UCSD-AML1 (cell line): ENCODE results near the gene NCMAP.

Source experiments
- DNase-seq: peaks from one replicate; lab custom pipeline; 2025; ENCODE audit not compliant: unreplicated experiment; lab: John Stamatoyannopoulos, UW

Gene NCMAP

GRCh38 chr1:24621121-24621520 lies 65.2 kb downstream of the NCMAP start:
- DNase-seq, result no peak

- no peak for DNase-seq
These were observed 66.3 kb downstream of the NCMAP start for GRCh38 chr1:24622218-24622617.

- no peak for DNase-seq
These were observed 76.9 kb downstream of the NCMAP start for GRCh38 chr1:24632832-24633175.

GRCh38 chr1:24635195-24635843 lies 79.4 kb downstream of the NCMAP start:
- DNase-seq, result no peak

GRCh38 chr1:24636661-24637357 lies 80.9 kb downstream of the NCMAP start:
- no peak for DNase-seq

- no peak for DNase-seq
These were observed 83.2 kb downstream of the NCMAP start for GRCh38 chr1:24639094-24639493.

GRCh38 chr1:24639881-24640280 lies 84.0 kb downstream of the NCMAP start:
- DNase-seq, result no peak

- DNase-seq, result no peak
These were observed 84.4 kb downstream of the NCMAP start for GRCh38 chr1:24640288-24640687.

GRCh38 chr1:24641646-24642151 lies 85.8 kb downstream of the NCMAP start:
- DNase-seq, result peak; percentile 57

GRCh38 chr1:24642481-24643362 lies 86.8 kb downstream of the NCMAP start, which contains the start of gene SRRM1:
SRRM1 (plus strand) TSS chr1:24643302; CDS start chr1:24643327, 25 bp downstream.
- DNase-seq, result peak; percentile 100

- no peak for DNase-seq
These were observed 87.6 kb downstream of the NCMAP start for GRCh38 chr1:24643363-24644099.

- DNase-seq, result peak; percentile 43
These were observed 88.2 kb downstream of the NCMAP start for GRCh38 chr1:24644100-24644384.

- DNase-seq, result no peak
These were observed 93.0 kb downstream of the NCMAP start for GRCh38 chr1:24648919-24649318.

GRCh38 chr1:24652382-24652781 lies 96.5 kb downstream of the NCMAP start:
- DNase-seq, result no peak

- no peak for DNase-seq
These were observed 98.1 kb downstream of the NCMAP start for GRCh38 chr1:24654010-24654409.

GRCh38 chr1:24656046-24656445 lies 100.2 kb downstream of the NCMAP start:
- no peak for DNase-seq

GRCh38 chr1:24657781-24658180 lies 101.9 kb downstream of the NCMAP start:
- DNase-seq, result no peak
